ENCODE measurements around the gene GPR107.
"Not testable (repeated sequence)": the region's sequence is repeated elsewhere in the genome, so short reads cannot be mapped to it uniquely, and the experiment has no call there.

GPR107 gene

DNA sequence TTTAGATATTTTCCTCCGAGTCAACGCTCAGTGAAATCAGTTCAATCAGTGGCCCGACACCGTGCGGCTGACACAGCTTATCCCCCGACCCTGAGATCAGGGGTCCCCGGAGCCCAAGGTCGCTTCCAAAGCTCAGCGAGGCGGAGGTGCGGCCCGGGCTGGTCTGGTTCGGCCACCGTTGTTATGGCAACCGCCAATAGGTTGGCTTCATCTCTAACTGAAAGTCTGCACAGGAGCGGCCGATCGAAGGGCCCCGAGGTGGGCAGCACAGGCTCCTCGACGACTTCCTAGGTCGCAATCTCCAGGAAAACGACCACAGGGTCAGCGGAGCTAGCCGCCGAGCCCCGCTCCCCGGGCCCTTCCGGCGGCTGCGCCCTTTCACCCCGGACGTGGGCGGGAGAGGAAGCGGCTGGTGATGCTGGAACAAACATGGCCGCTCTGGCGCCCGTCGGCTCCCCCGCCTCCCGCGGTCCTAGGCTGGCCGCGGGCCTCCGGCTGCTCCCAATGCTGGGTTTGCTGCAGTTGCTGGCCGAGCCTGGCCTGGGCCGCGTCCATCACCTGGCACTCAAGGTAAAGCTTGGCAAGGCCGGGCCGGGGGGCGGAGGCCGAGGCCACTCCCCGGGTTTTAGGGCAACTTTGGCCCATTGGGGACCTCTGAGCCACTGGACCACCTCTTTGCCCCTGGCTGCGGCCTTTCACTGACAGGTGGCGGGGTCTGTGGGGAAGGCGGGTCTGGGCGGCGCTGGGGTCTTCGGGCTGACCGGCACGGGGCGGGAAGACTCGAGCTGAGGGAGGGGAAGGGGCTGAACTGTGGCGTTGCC is at the start of gene GPR107:
Gene GPR107, plus strand, starts transcription at position 403 of the 821 bp plus-strand sequence. Its CDS starts 27 bp downstream, at position 430.
- DNase-seq: peak; percentile 67 to 69

DNA sequence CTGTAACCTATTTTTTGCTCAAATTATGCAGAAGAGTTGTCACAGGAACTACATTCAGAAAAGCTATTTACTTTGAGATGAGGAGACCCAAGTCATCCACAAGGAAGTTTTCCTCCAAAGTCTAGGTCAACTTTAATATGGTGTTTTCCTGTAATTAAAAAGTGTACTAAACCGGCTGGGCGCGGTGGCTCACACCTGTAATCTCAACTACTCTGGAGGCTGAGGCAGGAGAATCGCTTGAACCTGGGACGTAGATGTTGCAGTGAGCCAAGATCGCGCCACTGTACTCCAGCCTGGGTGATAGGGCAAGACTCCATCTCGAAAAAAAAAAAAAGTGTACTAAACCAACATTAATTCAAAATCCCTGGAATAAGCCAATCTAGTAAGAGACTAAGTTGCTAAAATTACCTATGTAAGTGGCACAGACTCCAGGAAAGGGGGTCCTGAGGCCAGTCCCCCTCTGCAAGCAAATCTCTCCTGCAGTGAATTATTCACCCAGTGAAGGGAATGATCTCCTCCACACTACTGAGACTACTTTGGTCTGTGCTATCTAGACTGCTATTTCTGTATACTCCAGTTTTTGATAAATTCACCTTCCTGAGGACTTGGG is 49.7 kb upstream of the GPR107 start:
- no peak for DNase-seq

DNA sequence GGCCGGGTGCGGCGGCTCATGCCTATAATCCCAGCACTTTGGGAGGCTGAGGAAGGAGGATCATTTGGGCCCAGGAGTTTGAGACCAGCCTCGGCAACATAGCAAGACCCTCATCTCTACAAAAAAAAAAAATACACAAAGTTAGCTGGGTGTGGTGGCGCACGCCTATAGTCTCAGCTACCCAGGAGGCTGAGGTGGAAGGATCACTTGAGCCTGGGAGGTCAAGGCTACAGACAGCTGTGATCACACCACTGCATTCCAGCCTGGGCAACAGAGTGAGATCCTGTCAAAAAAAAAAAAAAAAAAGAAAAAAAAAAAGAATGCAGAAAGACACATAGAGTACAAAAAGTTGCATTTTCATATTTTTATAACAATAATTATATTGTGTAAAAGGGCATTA is 46.8 kb upstream of the GPR107 start:
- DNase-seq: not testable (repeated sequence)

GRCh38 chr9:130008538-130008937 is 45.2 kb upstream of the GPR107 start:
- no peak for DNase-seq

DNA sequence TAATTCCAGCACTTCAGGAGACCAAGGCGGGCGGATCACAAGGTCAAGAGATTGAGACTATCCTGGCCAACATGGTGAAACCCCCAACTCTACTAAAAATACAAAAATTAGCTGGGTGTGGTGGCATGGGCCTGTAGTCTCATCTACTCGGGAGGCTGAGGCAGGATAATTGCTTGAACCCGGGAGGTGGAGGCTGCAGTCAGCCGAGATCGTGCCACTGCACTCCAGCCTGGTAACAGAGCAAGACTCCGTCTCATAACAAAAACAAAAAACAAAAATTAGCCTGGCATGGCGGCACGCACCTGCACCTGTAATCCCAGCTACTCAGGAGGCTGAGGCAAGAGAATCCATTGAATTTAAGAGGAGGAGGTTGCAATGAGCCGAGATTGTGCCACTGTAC is 44.2 kb upstream of the GPR107 start:
- DNase-seq: not testable (repeated sequence)

DNA sequence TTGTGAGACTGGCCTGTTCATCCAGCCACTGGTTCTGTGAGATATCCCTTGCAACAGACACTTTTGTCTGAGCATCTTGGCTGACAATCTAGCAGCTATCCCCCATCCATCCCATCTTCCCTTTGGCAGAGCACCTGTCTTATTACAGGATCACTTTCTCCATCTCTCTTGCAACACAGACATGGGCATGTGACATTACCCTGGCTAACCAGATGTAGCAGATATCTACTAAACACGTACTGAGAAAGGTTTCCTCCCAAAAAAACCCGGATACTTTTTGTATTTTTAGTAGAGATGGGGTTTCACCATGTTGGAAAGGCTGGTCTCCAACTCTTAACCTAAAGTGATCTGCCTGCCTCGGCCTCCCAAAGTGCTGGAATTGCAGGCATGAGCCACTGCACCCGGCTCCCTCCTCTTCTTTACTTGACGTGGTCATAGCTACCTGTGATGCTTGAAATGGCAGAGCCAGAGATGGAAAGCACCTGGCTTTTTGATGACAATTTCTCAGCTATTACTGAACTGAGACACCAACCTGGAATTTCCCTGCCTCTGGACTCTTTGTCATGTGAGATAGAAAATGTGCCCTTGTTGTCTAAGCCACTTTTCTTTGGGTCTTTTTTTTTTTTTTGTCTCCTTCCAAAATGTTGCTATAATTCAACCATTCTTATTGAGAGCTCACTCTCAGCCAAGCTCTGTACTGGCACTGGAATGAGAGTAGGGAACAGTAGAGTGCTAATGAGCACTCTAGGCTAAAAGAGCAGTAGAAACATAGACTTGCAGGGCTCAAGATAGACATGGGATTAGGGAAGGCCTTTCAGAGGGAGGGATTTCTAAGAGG is 43.3 kb upstream of the GPR107 start:
- no peak for DNase-seq

DNA sequence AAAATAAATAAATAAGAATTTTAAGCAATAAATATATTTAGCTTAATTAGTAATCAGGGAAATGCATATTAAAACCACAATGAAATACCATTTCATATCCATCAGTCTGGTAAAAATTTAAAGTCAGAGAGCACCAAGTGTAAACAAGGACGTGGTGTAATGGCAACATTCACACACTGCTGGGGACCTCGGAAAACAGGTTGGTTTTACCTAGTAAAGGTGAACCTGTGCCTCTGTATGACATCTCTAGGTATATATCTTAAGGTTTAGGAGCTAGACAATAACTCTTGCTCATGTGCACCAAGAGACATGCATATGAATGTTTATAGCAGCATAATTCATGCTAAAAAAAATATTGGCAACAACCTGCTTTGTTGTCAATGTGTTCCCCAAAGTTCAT is 40.4 kb upstream of the GPR107 start:
- no peak for DNase-seq

- no peak for DNase-seq
These were observed 38.2 kb upstream of the GPR107 start for GRCh38 chr9:130015353-130016019.

DNA sequence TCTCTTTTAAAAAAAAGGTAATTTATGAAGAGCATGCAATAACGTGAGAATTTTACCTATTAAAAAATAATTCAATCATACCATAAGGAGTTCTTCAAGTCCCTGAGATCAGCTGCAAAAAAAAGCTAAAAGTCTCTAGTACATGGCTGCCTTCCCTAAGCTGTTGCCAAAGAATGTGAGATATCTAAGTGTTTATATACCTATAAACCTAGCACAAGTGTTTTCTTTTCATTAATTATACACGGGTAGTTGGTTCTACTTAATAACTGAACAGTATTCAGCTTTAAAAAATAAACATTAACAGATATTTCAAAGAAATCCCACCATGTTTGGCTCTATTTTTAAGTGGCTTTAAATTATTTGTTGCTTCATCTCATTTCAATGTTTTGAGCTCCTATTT is 36.6 kb upstream of the GPR107 start:
- no peak for DNase-seq

- not testable (repeated sequence) for DNase-seq
These were observed 36.2 kb upstream of the GPR107 start for GRCh38 chr9:130017510-130017909.

DNA sequence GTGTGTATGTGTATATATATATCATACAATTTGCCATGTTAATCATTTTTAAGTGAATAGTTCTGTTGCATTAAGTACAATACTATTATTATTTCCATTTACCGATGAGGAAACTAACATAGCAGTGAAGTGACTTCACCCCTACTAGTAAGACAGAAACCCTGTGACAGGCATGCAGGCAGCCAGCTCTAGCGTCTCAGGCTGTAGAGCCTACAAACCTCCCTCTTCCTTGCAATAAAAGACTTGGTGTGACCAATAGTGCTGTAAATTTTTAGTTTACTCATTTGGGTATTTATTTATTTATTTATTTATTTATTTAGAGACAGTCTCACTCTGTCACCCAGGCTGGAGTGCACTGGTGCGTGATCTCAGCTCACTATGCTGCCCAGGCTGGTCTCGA is 35.4 kb upstream of the GPR107 start:
- DNase-seq: no peak

- DNase-seq: no peak
These were observed 33.1 kb upstream of the GPR107 start for GRCh38 chr9:130020618-130021017.

DNA sequence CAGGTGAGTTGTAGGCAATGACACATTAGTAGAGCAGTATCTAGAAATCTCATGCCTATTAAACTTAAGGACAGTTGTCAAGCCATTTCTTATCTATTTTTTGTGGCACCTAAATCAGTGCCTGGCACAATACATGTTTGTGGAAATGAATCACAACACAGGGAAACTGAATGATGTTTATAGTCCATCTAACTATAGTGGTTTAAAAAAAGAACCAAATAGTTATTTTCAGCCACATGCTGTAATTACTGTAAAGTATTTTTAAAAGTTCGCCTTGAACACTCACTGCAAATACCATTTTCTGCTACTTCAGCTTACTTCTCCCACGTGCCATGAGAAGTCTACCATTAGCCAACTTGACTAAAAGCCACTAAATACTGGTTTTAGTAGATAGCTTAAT is 32.6 kb upstream of the GPR107 start:
- DNase-seq: no peak

DNA sequence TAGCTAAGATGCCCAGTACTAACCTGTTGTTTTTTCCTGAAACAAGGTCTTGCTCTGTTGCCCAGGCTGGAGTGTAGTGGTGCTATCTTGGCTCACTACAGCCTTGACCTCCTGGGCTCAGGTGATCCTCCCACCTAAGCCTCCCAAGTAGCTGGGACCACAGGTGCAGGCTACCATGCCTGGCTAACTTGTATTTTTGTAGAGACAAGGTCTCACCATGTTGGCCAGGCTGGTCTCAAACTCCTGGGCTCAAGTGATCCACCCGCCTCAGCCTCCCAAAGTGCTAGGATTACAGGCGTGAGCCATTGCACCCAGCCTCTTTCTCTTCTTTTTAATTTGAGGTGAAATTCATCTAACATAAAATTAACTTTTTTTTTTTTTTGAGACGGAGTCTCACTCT is 31.9 kb upstream of the GPR107 start:
- not testable (repeated sequence) for DNase-seq

- no peak for DNase-seq
These were observed 31.1 kb upstream of the GPR107 start for GRCh38 chr9:130022566-130023143.

- no peak for DNase-seq
These were observed 30.4 kb upstream of the GPR107 start for GRCh38 chr9:130023144-130023787.

DNA sequence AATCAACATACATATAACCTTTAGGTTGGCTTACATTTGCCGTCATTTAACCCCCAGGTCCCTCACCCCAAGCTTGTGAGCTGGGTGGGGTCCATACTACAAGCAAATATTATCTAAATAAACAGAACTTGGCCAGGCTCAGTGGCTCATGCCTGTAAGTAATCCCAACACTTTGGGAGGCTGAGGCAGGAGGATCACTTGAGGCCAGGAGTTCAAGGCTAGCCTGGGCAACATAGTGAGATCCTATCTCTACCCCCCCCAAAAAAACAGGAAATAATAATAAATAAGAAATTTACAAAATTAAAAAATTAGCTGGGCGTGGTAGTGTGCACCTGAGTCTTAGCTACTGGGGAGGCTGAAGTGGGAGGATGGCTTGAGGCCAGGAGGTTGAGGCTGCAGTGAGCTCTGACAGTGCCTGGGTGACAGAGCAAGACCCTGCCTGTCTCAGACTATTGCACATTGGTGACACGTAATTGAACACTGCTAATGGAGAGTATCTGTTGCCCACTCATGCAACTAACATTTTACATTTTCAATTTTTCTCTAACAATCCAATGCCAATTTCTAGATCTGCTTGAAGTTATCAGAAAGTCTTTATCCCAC is 29.6 kb upstream of the GPR107 start:
- DNase-seq: no peak

DNA sequence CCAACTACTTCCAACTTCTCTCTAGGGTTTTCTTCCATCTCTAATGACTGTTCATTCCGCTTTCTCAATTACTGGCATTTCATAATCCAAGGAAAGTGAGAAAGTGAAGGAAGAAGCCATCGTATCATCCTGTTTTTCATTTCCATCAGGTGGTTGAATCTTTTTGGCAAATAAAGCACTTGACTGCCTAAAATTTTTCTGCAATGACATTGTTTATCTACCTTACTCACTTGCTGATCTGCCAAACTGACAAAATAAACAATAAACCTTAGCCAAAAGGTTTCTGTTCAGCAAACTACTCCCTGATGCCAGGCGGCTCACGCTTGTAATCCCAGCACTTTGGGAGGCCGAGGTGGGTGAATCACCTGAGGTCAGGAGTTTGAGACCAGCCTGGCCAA is 29.1 kb upstream of the GPR107 start:
- DNase-seq: no peak

DNA sequence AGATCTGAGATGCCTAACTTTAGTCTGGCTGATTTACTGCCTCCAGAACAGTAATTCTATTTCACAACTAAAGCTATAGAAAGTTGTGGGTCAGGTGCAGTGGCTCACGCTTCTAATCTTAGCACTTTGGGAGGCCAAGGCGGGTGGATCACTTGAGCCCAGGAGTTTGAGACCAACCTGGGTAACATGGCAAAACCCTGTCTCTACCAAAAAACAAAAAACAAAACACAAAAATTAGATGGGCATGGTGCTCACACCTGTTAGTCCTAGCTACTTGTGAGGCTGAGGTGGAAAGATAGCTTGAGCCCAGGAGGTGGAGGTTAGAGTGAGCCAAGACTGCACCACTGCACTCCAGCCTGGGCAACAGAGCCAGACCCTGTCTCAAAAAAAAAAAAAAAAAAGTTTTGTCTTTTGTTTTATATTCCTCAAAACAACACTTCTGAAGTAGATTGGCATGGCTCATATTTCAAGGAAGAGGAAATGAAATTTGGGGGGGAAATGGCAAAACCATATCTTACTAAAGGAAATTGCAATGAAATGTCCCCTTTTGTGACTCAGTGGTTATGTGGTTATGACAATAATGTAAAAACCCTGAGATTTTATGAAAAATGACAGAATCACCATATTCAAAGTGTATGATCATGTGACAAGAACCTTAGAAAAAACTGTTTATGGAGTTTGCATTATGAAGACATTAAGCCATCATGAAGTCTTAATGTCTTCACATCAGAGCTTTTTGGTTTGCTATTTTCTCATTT is 26.9 kb upstream of the GPR107 start:
- DNase-seq: no peak

GRCh38 chr9:130027533-130028365 is 26.0 kb upstream of the GPR107 start:
- DNase-seq: no peak

All from NCI-H2081 (cell line).